RKO (cell line): Measurements from ENCODE around the gene BTG4.

Source experiments
- DNase-seq: peaks from one replicate; pipeline ENCODE4 v3.0.0-alpha.2; 2016; ENCODE audit warnings: low spot score

Gene BTG4

DNA sequence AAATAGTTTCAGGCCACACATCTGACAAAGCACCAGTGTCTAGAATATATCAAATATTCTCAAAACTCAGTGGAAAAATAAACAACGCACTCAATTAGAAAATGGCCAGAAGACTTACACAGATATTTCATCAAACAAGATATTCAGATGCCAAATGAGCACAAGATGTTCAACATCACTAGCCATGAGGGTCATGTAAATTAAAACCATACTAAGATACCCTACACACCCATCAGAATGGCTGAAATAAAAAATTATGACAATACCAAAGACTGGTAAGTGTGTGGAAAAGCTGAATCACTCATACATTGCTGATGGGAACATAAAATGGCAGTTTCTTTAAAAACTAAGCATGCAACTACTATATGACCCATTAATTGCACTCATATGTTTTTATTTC is 21.7 kb downstream of the BTG4 start:
- no peak for DNase-seq

DNA sequence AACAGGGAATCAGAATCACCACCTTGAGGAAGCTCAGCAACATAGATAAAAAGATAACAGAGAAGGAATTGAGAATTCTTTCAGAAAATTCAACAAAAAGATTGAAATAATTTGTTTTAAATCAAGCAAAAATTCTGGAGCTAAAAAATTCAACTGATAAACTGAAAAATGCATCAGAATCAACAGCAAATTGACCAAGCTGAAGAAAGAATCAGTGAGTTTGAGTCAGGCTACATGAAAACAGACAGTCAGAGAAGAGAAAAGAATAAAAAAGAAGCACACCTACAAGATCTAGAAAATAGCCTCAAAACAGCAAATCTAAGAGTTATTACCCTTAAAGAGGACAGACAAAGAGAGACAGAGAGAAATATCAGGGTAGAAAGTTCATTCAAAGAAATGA is 28.8 kb downstream of the BTG4 start:
- DNase-seq = no peak

DNA sequence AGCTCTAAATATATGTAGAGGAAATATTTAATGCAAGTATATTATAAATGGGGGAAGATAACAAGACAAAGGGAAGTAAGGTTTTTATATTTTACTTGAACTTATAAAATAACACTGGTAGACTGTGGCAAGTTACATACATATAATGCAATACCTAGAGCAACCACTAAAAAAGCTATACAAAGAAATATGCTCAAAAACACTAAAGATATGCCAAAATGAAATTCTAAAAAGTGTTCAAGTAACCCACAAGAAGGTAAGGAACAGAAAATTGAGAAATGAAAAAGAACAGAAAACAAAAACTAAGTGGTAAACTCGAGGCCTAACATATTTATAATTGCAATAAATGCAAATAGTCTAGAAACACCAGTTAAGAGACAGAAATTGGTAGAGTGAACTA is 32.5 kb downstream of the BTG4 start:
- peak; percentile 9 for DNase-seq

DNA sequence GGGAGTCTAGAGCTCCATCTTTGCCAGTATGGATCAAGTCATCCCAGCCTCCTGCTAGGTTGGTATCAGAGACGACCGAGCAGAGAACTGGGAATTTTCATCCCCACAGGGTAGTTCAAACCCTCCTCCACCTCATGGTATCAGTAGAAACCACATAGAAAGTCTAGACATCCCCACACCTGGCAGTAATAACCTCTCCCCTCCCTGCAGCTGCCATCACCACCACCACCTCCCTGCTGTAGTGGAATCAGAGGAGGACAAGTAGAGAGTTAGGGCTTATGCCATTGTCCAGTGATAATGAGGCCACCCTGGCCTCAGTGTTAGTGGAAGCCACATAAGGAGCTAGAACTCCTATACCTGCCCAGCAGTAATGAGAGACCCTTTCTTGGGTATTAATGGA is 34.3 kb downstream of the BTG4 start:
- no peak for DNase-seq

DNA sequence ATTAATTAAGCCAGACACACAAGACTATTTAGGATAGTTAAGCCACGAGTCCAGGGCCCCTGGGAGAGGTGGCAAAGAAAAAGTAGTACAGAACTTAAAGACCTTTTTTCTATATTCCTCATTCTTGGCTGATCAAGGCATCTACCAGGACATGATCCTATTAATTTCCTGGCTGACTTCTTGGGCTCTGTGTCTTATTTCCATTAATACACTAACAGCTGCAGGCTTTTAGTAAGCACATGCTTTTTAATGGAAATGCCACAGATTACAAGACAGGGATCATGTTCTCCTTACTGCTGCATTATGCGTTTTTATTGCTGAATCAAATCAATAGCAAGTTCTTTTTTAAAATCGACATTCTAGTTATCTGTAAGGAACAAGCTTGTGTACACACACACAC is 35.2 kb downstream of the BTG4 start:
- DNase-seq = no peak

DNA sequence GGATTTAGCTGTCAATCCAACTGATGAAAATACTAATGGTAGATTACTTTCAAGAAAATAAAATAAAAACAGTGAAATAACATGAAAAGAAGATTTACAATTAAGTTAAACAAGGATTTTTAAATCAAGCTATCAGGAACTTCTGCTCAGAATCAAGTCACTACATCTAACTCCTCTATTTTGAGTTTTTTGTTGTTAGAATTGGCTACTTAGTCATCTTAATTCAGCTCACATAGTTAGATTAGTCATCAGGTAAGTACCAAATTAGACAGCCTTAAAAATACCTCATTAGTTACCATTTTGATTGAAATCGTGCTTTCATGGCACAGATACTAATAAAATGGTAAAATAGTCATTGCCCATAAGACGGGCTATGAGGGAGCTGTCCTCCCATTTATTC is 35.8 kb downstream of the BTG4 start:
- no peak for DNase-seq

DNA sequence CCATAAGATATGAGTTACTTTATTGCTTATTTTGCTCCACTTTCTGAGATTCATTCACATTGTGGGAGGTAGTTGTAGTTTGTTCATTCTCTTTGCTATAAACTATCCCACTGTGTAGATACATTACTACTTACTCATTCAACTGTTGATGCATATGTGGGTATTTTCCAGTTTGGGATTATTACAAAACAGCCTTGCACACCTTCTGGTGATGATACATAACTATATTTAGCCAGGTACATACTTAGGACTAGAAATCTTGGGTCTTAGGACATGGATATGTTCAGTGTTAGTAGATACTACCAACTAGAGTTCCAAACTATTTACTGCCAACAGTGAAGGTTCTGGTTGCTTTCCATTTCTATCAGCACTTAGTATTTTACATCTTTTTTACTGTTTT is 37.8 kb downstream of the BTG4 start:
- DNase-seq = no peak

DNA sequence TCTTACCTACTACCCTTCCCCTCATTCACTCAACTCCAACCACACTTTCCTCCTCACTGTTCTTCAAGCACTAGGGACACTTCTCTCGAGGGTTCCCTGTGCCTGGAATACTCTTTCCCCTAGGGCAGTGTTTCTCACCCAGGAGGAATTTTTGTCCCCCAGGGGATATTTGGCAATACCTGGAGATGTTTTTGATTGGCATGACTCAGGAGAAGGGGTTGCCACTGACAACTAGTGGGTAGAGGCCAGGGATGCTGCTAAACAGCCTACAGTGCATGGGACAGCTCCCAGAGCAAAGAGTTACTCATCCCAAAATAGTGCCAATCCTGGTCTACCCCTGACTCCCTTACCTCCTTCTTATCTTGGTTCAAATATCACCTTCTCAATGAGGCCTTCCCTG is 40.0 kb downstream of the BTG4 start:
- no peak for DNase-seq

DNA sequence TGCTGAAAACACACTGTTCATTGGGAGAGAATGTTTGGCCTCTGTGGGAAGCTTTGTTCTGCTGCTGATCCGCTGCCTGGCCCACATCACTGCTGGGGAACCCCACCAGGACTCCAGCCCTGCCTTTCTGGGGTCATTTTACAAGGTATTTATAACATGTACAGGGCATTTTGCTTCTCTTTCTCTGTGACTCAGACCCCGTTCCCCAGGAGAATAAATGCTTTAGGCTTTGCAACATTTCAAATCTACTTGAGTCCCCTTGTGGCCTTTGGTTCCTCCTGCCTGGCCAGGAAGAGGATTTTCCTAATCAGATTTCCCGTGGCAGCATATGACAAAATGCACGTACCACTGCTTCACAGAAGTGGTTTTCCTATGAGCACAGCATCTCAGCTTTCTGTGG is 43.0 kb downstream of the BTG4 start:
- no peak for DNase-seq

DNA sequence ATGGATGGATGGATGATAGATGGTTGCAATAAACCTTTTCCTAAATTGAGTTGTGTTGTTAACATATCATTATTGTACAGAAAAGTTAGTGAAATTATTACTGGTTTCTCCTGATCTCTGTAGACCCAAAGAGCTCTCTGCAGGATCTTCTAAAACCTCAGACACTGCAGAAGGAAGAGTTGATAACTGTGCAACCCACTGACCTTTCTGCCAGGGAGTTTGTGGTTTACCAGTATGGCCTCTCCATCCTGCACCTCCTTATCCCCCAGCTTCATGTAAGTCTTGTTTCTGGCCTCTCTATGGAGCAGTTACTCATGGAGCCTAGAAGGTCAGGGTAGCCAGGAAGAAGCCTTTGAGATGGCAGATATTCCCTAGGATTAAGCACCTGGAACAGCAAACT is 45.6 kb downstream of the BTG4 start:
- DNase-seq = no peak

DNA sequence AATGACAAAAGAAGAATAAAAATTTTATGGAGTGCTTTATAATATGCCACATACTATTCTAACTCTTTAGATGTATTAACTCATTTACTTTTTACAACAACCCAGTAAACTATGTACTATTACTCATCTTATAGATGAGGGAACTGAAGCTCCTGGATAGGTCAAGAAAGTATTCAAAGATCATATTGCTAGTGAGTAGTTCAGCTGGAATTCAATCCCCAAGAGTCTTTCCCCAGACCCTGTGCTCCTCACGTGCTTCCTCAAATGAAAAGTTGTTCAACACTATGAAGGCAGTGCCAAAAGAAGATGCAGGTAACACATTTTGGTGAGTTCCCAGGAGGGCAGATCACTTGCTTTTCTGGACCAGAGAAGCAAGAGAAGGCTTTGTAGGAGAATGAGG is 46.8 kb downstream of the BTG4 start:
- DNase-seq = no peak

DNA sequence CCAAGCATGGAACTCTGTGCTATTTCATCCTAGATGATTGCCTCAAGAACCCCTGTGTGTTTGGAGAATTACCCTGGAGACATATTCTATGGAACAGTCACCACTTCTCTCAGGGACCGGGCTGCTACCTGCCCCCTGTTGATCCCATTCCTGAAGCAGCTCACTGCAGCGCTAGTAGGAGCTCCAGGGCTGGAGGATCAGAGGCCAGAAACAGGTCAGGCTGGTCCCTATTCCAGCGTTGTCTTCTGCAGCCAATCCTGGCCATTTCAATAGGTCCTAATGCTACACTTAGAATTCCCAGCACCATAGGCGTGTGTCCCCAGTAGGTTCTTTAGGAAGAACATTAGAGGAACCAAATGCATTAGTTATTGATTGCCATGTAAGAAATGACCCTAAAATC is 48.9 kb downstream of the BTG4 start:
- DNase-seq = no peak

DNA sequence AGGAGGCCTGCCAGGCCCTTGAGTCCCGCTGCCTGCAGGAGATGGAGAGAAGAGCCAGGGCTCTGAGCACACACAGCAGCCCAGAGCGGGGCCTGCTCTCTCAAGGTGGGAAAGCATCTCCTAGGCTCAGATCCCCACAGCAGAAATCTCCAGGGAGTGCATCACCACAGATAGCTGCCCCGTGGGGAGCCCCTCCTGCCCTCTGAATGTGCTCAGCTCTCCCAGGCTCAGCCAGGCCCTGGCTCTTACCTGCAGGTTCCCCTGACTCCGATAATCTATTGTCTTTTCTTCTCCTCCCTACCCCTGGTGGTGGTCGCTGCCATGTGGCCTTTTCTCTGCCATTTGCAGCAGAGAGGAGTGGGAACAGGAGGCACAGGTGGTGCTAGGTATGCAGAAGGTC is 49.9 kb downstream of the BTG4 start:
- DNase-seq = no peak

DNA sequence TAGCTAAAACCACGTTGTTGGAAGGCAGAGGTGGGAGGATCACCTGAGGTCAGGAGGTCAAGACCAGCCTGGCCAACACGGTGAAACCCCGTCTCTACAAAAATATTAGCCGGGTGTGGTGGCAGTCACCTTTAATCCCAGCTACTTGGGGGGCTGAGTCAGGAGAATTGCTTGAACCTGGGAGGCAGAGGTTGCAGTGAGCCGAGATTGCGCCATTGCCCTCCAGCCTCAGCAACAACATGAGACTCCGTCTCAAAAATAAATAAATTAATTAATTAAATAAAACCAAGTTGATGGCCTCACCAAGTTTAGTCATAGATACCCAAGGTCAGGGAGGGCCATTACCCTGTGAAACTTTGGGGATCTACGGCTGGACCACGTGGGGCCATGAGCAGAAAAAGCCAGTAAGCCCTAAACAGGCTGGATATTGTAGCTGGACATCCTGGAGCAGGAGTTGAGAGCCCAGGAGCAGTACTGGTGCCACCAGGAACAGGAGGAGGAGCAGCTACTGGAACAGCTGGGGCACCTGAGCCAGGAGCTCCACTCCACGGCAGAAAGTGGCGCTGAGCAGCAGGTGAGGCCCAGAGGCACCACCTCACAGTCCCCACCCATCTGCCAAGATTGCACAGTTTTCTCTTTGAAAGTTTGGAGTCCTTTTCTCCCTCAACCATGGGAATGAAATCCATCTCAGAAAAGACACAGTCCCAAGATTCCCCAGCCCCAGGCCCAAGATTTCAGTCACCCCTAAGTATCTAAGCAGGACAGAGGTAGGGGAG is 50.5 kb downstream of the BTG4 start:
- no peak for DNase-seq

DNA sequence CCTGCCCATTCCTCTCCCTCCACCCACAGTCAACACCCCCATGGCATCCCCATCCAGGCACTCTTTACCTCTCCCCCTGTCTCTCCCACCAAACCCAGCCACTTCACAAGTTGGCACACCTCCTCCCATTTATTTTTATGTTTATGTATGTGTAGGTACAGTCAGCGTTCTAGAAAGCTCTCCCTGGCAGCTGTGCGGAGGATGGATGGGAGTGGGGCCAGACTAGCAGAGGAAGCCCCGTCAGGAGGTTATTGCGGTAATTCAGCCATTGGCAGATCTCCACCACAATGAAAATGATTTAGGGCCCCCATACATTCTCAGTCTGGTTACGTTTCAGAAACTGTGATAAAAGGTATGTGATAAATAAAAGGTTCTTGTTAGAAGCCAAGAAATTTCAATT is 51.3 kb downstream of the BTG4 start:
- DNase-seq = no peak

DNA sequence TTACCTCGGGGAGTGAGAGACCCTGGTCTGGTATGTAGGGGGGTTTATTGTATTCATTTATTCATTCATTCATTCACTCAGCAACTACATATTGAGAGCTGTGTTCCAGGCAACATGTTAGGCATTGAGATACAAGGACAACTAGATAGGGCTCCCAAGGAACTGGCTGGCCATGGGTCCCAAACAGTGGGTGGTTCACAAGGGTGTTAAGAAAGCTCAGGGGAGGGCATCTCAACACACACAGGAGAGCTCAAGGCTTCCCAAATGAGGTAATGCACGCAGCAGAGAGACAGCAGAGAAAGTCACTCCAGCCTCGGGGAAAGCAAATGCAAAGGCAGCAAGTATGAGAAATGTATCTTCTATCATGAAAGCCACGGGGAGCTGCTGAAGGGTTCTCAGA is 51.8 kb downstream of the BTG4 start:
- DNase-seq = no peak

DNA sequence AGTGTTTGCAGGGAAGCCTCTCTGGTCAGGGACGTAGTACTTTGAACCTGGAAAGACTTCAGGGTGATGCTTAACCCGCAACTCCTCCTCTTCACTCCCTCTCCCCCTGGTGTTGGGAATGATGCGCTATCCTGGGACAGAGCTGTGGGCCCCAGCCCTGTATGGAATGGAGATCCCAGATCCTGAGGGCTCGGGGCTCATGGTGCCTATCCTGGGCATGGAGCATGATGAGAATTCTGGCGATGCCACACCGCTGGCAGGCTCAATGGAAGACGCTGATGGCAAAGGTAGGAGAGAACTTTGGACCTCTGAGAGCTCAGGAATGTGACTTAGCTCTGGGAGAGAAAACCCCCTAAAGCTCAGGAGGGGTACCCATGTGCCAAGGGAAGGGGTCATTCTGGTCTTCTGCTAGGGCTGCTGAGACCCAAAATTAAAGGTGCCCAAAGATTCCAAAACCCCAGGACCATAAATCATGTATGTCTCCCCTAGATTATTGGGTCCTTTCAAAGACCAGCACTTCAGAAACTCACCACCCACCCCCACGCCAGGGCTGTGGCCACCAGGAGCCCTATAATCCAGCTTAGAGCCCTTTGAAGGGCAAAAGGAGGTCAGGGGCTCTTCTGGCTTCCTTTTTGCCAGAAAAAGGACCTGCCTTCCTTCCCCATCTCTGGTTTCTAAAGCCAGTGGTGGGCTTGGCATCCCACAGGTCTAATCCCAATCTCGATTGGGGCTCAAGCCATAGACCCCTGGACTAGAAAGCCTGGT is 52.5 kb downstream of the BTG4 start:
- no peak for DNase-seq

DNA sequence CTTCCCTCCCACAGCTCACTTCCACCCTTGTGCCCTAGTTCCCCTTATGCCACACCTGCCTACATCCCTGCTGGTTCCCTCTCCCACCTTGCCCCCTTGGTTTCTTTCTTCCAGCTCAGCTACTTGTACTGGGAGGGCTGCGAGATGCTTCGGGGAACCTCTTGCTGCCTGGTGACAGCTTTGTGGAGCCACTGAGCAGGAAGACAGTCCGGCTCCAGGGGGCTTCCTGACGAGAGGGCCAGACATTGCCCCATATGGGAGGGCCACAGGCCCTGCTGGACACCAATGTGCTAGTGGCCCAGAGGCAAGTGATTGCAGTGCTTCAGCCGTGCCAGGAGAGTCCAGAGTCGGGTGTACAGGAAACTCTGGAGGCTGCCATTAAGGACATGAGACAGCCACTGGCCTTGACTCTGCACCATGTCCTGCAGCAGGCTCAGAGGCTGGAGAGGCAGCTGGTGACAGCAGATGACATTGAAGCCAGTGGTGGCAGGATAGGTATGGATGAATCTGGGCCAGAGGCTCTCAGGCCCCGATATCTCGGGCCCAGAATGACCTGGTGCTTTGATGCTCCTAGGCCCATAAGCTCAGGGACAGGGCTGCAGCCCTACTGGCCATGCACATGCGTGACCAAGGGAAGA is 54.3 kb downstream of the BTG4 start:
- DNase-seq = no peak

DNA sequence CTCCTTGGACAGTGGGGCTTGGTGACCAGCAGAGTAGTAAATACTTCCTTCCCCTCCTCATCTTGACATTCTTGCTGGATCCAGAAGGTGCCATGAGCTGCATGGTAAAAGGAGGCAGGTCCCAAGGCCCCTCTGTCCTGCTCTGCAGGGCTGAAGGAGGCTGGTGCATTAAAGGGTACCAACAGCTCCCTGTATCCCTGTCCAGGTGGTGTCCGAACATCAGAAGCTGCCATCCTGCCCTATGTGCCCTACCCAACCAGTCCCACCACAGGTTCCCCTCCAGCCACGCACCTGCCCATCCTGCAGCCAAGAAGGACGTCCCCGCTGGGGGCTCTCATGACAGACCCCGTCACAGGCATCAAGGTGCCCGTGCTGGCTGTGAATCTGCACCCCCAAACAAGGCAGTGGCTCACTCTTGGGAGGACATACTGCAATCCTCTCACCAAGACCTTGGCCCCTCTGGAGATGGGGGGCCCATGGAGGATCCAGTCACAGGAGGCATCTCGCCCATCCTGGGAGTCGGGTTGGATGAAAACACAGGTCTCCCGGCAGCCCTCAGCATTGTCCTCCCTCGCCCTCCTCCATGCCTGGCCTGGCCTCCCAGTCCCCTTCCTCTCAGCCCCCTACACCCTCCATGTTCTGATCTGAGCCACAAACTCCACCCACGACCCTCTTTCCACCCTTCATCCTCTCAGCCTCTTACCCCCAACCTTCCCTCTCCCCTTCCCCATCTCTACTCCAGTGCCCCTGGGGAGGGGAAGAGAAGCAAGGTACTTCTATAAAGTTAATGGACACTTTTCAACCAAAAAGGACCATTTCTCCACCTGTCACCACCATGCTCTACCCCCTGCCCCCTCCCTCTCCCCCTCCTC is 55.1 kb downstream of the BTG4 start:
- DNase-seq = no peak

DNA sequence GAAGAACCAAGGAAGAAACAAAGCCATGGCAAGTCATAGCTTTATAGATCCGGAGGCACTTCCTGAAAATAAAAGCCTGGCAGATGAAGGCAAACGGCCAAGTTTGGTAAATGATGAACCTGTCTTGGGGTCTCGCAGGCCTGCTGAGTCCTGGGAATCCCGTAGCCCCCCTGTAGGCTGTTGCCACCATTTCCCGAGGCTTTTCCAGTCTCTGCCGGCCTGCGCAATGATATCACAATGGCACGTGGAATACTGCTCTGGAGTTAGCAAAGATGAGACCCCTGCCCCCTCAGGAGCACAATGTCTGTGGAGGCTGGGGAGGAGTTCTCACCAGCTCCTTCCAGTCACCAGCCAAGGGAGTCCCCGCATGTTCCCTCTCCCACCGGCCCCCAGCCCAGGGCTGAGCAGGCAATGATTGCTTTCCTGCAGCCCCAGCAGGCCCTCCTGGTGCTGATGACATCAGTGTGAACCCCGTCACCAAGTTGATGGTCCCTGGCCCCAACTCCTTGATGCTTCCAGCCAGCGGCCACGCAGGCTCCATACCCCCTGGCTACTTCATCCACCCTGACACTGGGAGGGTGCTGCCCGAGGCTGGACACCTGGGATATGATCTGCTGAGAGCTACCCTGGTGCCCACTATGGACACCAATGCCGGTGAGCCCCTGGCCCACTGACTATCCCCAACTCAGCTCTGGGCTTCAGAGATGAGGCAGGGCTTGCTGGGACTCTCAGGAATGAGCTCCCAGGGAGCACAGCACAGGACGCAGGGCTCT is 55.9 kb downstream of the BTG4 start:
- DNase-seq = no peak

DNA sequence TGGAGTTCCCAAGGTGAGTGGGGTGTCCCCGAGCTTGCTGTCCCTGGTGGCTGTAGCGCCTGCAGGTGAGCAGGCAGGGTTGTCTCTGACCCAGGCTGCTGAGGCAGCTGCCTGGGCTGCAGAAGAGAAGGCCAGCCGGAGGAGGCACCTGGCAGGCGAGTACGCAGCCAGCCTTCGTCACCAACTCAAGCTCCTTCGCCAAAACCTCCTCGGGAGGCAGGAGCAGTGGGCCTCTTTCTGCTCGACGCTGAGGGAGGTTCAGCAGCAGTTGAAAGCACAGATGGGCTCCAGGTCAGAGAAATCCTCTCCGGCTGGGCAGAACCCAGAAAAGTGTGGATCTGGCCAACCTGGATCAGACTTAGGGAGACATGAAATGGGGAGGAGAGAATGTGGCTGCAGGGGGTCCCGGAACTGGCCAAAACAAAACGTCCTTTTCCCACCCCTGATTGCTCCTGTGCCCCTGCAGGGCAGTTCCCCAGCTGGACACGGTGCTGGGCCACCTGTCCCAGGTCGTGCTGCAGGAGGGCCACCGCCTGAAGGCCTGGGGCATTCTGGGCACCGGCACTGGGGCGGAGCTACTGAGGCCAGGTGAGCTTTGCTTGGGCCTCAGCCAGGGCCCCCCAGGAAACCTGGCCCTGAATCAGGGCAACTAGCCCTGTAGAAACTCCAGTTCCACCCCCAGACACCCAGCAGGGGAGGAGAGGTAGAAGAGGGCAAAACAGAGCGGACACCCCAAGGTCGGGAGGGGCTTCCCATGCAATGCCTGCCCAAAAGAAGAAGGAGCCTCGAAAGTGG is 56.7 kb downstream of the BTG4 start:
- no peak for DNase-seq
